GM19099 (cell line): ENCODE results near the gene ABCB4.

Source experiments
- POLR2A ChIP-seq: IDR thresholded peaks from 3 replicates; pipeline ENCODE4 v1.6.1; 2011; ENCODE audit warnings: low read depth; ENCODE audit not compliant: insufficient read length; ENCODE audit errors: extremely low read depth

Gene ABCB4

DNA sequence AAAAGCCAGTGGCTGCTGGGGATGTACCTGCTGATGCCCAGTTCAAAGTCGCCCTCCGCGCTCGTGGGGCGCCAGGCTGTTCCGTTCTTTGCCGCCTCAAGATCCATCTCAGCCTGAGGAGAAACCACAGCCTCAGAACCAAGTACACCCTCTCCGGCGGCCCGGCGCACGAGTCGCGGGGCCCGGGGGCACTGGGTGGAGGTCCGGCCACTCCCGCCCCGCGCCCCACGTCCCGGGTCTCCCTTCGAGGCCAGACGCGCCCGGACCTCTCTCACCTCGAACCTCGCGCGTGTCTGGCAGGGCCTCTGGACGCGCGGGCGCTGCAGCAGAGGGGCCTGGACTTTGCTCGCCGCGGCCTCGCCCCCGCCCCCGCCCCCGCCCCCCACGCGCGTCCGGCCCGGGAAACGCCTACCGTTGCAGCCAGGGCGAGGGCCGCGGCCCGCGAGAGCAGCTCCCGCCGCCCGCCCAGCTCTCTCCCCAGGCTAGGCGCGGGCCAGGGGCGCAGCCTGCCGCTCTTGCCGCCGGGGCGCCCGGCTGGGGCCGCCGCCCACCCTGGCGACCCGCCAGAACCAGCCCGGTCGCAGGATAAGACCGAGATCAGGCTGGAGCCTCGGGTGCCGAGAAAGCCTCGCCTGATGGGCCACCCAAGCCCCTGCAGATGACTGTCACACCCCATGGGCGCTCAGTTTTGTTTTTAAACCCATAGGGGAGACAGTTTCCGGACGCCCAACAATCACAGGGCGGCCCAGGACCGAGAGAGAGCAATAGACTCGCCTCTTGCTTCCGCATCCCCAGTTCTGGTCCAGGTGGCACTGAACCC, at the start of gene ABCB4:
Gene ABCB4 (minus strand): TSS at position 322 of the 820 bp plus-strand sequence. CDS start 215 bp downstream, at position 107.
- peak; percentile 59 for TF ChIP-seq POLR2A

DNA sequence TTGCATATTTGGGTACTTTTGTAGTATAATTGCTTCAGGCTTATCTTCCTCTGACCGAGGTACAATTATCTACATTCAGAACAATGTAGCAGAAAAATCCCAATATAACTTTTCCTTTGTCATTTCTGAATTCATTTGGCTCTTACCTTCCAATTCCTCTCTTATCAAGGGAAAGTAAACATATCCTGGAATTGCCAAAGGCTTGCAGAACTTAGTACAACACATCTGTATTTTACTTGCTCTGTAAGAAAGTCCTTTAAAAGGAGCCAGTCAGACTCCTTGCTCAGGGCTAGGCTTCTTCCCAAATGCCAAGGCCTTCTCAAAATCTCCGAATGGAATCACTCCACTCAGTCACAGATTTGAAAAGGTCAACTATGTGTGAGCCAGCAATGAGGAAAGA, 43.3 kb upstream of the ABCB4 start:
- TF ChIP-seq POLR2A, result no peak

DNA sequence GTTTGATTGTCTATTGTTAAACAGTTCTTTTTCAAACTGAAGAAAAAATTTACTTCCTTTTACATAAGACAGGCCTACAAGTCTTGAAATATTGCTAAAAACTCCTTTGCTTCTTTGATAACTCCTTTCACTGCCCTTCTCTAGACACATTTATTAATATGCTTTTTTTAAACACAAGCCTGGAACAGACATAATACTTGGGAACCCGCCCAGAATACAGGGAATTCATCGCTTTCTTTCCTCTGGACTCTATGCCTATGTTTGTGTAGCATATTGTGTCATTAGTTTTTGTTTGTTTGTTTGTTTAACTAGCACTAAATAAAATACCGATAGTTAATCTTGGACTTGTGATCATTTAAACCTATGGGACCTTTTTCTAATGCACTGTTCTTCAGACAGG, 42.4 kb upstream of the ABCB4 start:
- no peak for TF ChIP-seq POLR2A

DNA sequence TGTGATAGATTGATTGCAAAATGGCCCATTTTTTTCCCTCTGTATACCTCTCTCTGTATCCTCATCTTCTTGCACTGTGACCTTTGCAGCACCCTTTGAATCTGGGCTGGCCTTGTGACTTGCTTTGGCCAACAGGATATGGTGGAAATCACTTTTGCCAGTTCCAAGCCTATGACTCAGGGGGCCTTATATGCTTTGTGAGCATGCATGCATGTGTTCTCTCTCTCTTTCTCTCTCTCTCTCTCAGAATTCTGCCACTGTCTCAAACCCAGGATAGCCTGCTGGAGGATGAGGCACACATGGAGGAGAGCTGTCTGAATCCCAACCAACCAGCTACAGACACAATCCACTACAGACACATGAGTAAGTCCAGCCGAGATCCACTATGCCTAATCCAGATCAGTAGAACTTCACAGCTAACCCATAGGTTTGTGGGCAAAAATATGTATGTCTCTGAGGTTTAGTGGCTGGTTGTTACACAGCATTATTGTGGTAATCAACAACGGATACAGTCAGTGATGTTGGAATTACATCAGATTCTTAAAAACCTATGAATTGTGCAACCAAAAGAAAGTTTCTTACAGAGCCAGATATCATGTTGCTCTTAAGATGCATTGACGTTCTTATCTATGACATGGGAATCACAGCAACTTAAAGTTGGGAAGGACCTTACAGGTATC, 41.8 kb upstream of the ABCB4 start:
- no peak for TF ChIP-seq POLR2A

GRCh38 chr7:87513735-87514335, 38.4 kb upstream of the ABCB4 start:
- no peak for TF ChIP-seq POLR2A

GRCh38 chr7:87512906-87513305, 37.4 kb upstream of the ABCB4 start:
- no peak for TF ChIP-seq POLR2A

GRCh38 chr7:87511510-87511909, 36.0 kb upstream of the ABCB4 start:
- TF ChIP-seq POLR2A, result no peak

DNA sequence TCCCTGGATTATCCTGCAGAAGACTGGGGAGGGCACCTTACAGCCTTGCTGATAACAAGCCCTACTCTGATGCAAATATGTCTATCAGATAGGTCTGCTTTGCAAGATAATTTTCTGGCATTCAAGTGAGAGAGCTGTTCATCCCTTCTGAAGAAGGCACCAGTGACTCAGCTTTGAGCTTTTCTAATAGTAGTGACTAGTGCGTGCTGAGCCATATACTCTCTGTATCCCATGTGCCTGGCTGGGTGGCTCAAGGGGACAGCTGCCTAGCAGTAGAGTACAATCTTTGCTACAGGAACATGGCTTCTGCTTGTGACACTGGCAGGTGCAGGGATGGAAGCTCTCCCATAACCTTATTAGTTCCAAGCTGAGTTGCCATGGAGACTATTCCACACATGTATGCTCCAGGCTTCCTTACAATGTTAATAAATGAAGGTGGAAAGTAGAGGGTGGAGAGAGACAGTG, 35.0 kb upstream of the ABCB4 start:
- TF ChIP-seq POLR2A, result no peak

GRCh38 chr7:87507446-87507845, 32.0 kb upstream of the ABCB4 start:
- TF ChIP-seq POLR2A, result no peak

GRCh38 chr7:87506246-87507180, 31.0 kb upstream of the ABCB4 start:
- TF ChIP-seq POLR2A, result no peak

- TF ChIP-seq POLR2A, result no peak
Measured at GRCh38 chr7:87505557-87506245, 30.2 kb upstream of the ABCB4 start.

GRCh38 chr7:87505122-87505521, 29.6 kb upstream of the ABCB4 start:
- TF ChIP-seq POLR2A, result no peak

GRCh38 chr7:87499494-87499893, 24.0 kb upstream of the ABCB4 start:
- no peak for TF ChIP-seq POLR2A

DNA sequence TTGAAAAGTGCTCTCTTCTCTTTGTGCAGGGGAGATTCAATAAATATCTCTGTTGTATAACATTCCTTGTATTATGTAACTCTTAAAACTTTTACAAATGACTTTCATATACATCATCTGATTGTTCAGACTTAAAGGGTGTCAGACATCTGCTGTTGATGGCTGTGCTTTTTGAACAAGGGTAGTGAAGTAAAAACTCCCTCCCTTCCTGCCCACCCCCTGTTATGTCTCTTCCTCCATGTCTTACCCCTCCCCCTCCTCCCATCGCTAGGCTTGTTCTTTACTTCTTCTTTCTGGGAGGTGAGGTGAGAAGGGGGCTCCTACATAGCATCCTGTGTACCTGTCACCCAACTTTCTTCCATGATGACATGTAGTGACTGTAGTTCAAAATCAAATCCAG, 23.4 kb upstream of the ABCB4 start:
- no peak for TF ChIP-seq POLR2A
